ENCODE measurements around the gene PHC2.
A peak's percentile ranks its signal among the peaks of the same experiment; 100 is the strongest.

The PHC2 gene

GRCh38 chr1:33305016-33305415 is 125.9 kb downstream of the PHC2 start:
- TF ChIP-seq ZBTB7A (IDR thresholded peaks at IDR 0.05; ENCODE audit: low read depth) (no peak), CREB1 (IDR thresholded peaks at IDR 0.05; ENCODE audit: low read depth) (no peak), EGR1 (IDR thresholded peaks at IDR 0.05) (no peak), TCF12 (IDR thresholded peaks at IDR 0.05; ENCODE audit: low read depth) (no peak), TEAD4 (IDR thresholded peaks at IDR 0.05) (no peak), MAX (IDR thresholded peaks at IDR 0.05) (no peak), EP300 (IDR thresholded peaks at IDR 0.05; ENCODE audit: borderline replicate concordance) (no peak), FOXM1 (IDR thresholded peaks at IDR 0.05; ENCODE audit: borderline replicate concordance, low read depth) (no peak), YY1 (IDR thresholded peaks at IDR 0.05; ENCODE audit: low read depth) (no peak), RAD21 (IDR thresholded peaks at IDR 0.05; ENCODE audit: low read depth) (no peak), REST (IDR thresholded peaks at IDR 0.05; ENCODE audit: low read depth) (no peak), NFIC (IDR thresholded peaks at IDR 0.05) (no peak), TAF1 (IDR thresholded peaks at IDR 0.05; ENCODE audit: low read depth) (no peak), CEBPB (IDR thresholded peaks at IDR 0.05) (no peak), USF1 (IDR thresholded peaks at IDR 0.05) (no peak)

GRCh38 chr1:33302325-33302724 is 128.6 kb downstream of the PHC2 start:
- TF ChIP-seq RAD21 (IDR thresholded peaks at IDR 0.05; ENCODE audit: low read depth) (no peak), YY1 (IDR thresholded peaks at IDR 0.05; ENCODE audit: low read depth) (peak; percentile 44; the same call in 1 of the 2 replicates), USF1 (IDR thresholded peaks at IDR 0.05) (peak; percentile 87)

- TF ChIP-seq YY1 (IDR thresholded peaks at IDR 0.05; ENCODE audit: low read depth): no peak
- TF ChIP-seq NFIC (IDR thresholded peaks at IDR 0.05): no peak
- no peak for TF ChIP-seq USF1 (IDR thresholded peaks at IDR 0.05)
These were observed 129.5 kb downstream of the PHC2 start for GRCh38 chr1:33301273-33301984.

GRCh38 chr1:33300673-33301072 is 130.2 kb downstream of the PHC2 start:
- TF ChIP-seq NFIC (IDR thresholded peaks at IDR 0.05) (no peak), REST (IDR thresholded peaks at IDR 0.05; ENCODE audit: low read depth) (no peak), USF1 (IDR thresholded peaks at IDR 0.05) (no peak), RAD21 (IDR thresholded peaks at IDR 0.05; ENCODE audit: low read depth) (no peak), CREB1 (IDR thresholded peaks at IDR 0.05; ENCODE audit: low read depth) (no peak), ZBTB7A (IDR thresholded peaks at IDR 0.05; ENCODE audit: low read depth) (no peak), MAX (IDR thresholded peaks at IDR 0.05) (no peak), CEBPB (IDR thresholded peaks at IDR 0.05) (no peak), FOXM1 (IDR thresholded peaks at IDR 0.05; ENCODE audit: borderline replicate concordance, low read depth) (no peak), EP300 (IDR thresholded peaks at IDR 0.05; ENCODE audit: borderline replicate concordance) (no peak)

- TF ChIP-seq YY1 (IDR thresholded peaks at IDR 0.05; ENCODE audit: low read depth) (no peak), TCF12 (IDR thresholded peaks at IDR 0.05; ENCODE audit: low read depth) (no peak), CREB1 (IDR thresholded peaks at IDR 0.05; ENCODE audit: low read depth) (no peak), RAD21 (IDR thresholded peaks at IDR 0.05; ENCODE audit: low read depth) (no peak), MAX (IDR thresholded peaks at IDR 0.05) (no peak)
These were observed 131.3 kb downstream of the PHC2 start for GRCh38 chr1:33299461-33300155.
